Endothelial cell of umbilical vein (primary cell): ENCODE data around the gene PDYN. TPM values are rescaled to one million over a fixed set of nuclear protein-coding genes. Genes with fewer than 3 reads are reported as not detected.

Source experiments
- BruUV-seq: library from RNA; stranded (reverse); fragments of 400-500 nt; replicated peaks from 2 replicates; lab custom pipeline; 2021; lab: Mats Ljungman, UMichigan
- CTCF ChIA-PET: fragments of 300-600, 350-600 bp; sonication (Branson Sonifier 250); formaldehyde crosslinking; loops from one replicate; lab custom pipeline; 2021; ENCODE audit warnings: antibody characterized with exemption, inconsistent platforms; lab: Charles Lee
- POLR2A ChIA-PET: fragments of 300-600, 350-600 bp; sonication (Branson Sonifier 250); formaldehyde crosslinking; loops from one replicate; lab custom pipeline; 2021; ENCODE audit warnings: antibody characterized with exemption, inconsistent platforms; lab: Charles Lee
- DNase-seq: peaks from one replicate; pipeline ENCODE4 v3.0.0-alpha.2; 2011; ENCODE audit warnings: low read depth, low spot score
- FAIRE-seq: peaks from 2 replicates; lab custom pipeline; 2011; peaks lifted over from hg19 to GRCh38; lab: Jason Lieb, UNC
- H2AFZ ChIP-seq: 2 replicates; pipeline ENCODE4 v1.6.0; 2012; ENCODE audit warnings: low read depth, low read length, control low read depth, inconsistent platforms
- H3K27ac ChIP-seq: 2 replicates; pipeline ENCODE4 v1.5.1; 2011; ENCODE audit warnings: low read depth, mild to moderate bottlenecking, control low read depth, low read length, moderate library complexity; ENCODE audit not compliant: insufficient read depth
- H3K27me3 ChIP-seq, 2 experiments: 2 replicates each; pipeline versions ENCODE4 v1.6.0 to v1.6.1; 2011; ENCODE audit warnings: low read length in 2 of 2, mixed read lengths in 1 of 2; ENCODE audit not compliant: control insufficient read depth in 2 of 2, insufficient read depth in 2 of 2
- H3K36me3 ChIP-seq, 2 experiments: 2 replicates in 1 of 2; 3 replicates in 1 of 2; pipeline ENCODE4 v1.5.1; 2011; ENCODE audit warnings: low read length in 2 of 2, mild to moderate bottlenecking in 1 of 2, moderate library complexity in 1 of 2; ENCODE audit not compliant: control insufficient read depth in 2 of 2, insufficient read depth in 2 of 2; ENCODE audit errors: extremely low read depth in 1 of 2
- H3K4me1 ChIP-seq: 3 replicates; pipeline ENCODE4 v1.5.1; 2011; ENCODE audit warnings: mild to moderate bottlenecking, low read length; ENCODE audit not compliant: control insufficient read depth, insufficient read depth; ENCODE audit errors: extremely low read depth
- H3K4me2 ChIP-seq: 2 replicates; pipeline ENCODE4 v1.6.1; 2011; ENCODE audit warnings: low read length, control low read depth, mixed read lengths; ENCODE audit not compliant: insufficient read depth
- H3K4me3 ChIP-seq, 3 experiments: fragments of 200-600 bp in 1 of 3; sonication (generic), shearing (Covaris generic) in 1 of 3; replicated peaks in 1 of 3; 2 replicates each; pipeline ENCODE4 v1.5.1; 2011 to 2016; ENCODE audit warnings: control low read depth in 3 of 3, low read length in 3 of 3, mild to moderate bottlenecking in 2 of 3, inconsistent platforms in 1 of 3, low read depth in 1 of 3, moderate library complexity in 1 of 3; ENCODE audit not compliant: insufficient read depth in 1 of 3
- H3K79me2 ChIP-seq: 2 replicates; pipeline ENCODE4 v1.6.0; 2012; ENCODE audit warnings: low read length, inconsistent platforms; ENCODE audit not compliant: control insufficient read depth, insufficient read depth
- H3K9ac ChIP-seq: replicated peaks from 2 replicates; pipeline ENCODE3; 2011; ENCODE audit warnings: low read length, control low read depth; ENCODE audit not compliant: insufficient read depth; ENCODE audit errors: extremely low read depth
- H3K9me1 ChIP-seq: replicated peaks from 3 replicates; pipeline ENCODE4 v1.6.0; 2011; ENCODE audit warnings: mild to moderate bottlenecking, low read length; ENCODE audit not compliant: control insufficient read depth, insufficient read depth; ENCODE audit errors: extremely low read depth
- H3K9me3 ChIP-seq: replicated peaks from 2 replicates; pipeline ENCODE4 v1.5.1; 2012; ENCODE audit warnings: low read length, inconsistent platforms; ENCODE audit not compliant: control insufficient read depth, insufficient read depth
- H4K20me1 ChIP-seq: replicated peaks from 2 replicates; pipeline ENCODE3; 2011; ENCODE audit warnings: mild to moderate bottlenecking, low read length; ENCODE audit not compliant: control insufficient read depth, insufficient read depth; ENCODE audit errors: extremely low read depth
- EZH2 ChIP-seq: IDR thresholded peaks from 2 replicates; pipeline ENCODE4 v1.6.1; 2012; ENCODE audit warnings: borderline replicate concordance, low read depth, mild to moderate bottlenecking, moderate library complexity, low read length, inconsistent platforms; ENCODE audit not compliant: severe bottlenecking
- FOS ChIP-seq: IDR thresholded peaks from 2 replicates; pipeline ENCODE4 v1.6.1; 2011; ENCODE audit warnings: mild to moderate bottlenecking, low read length, moderate library complexity, borderline replicate concordance; ENCODE audit not compliant: insufficient read depth
- GATA2 ChIP-seq: IDR thresholded peaks from 2 replicates; pipeline ENCODE4 v1.7.0; 2011; ENCODE audit warnings: low read depth, mild to moderate bottlenecking, moderate library complexity, mixed read lengths, low read length; ENCODE audit not compliant: insufficient read length, insufficient read depth
- JUN ChIP-seq: IDR thresholded peaks from 2 replicates; pipeline ENCODE4 v1.6.1; 2011; ENCODE audit warnings: borderline replicate concordance, low read depth; ENCODE audit not compliant: insufficient read length, insufficient read depth
- MYC ChIP-seq: IDR thresholded peaks from one replicate; pipeline ENCODE4 v1.6.1; 2011; ENCODE audit warnings: mild to moderate bottlenecking, low read depth, low read length
- POLR2A ChIP-seq: IDR thresholded peaks from 2 replicates; pipeline ENCODE4 v1.6.1; 2012; ENCODE audit warnings: low read depth, mild to moderate bottlenecking, control low read depth, low read length
- POLR2AphosphoS5 ChIP-seq: IDR thresholded peaks from 2 replicates; pipeline ENCODE4 v1.6.1; 2012; ENCODE audit warnings: low read depth, mild to moderate bottlenecking, control low read depth, low read length, moderate library complexity; ENCODE audit not compliant: insufficient read depth
- dilution Hi-C: fragments of 300-500 bp; cut with MboI; formaldehyde crosslinking; loops from one replicate; pipeline ENCODE4 v1.15.0; 2019; ENCODE audit warnings: low sequenced_read_pairs; ENCODE audit not compliant: extremely low pct_ligation_motif_present
- intact Hi-C: fragments of 100-400 bp; cut with micrococcal nuclease; formaldehyde crosslinking; loops from one replicate; pipeline ENCODE4 v1.10.0; 2022
- polyA plus RNA-seq, 4 experiments: library from polyadenylated mRNA; depleted of rRNA in 3 of 4; stranded (reverse) in 3 of 4; unstranded in 1 of 4; fragments of >200 nt; gene quantifications; 2 replicates each; pipeline versions ENCODE4 v1.2.1 to v1.2.3, GENCODE V29; 2011 to 2012; ENCODE audit warnings: missing spikeins in 1 of 4
- total RNA-seq: library from RNA; stranded (reverse); gene quantifications from 2 replicates; pipeline ENCODE4 v1.2.3, GENCODE V29; 2021
- TF ChIP-seq, protein P1 (sequence below), 2 donors: IDR thresholded peaks; 1 replicate in 1 of 2; 2 replicates in 1 of 2; pipeline ENCODE4 v1.5.1; 2011; ENCODE audit warnings: low read length in 2 of 2, mild to moderate bottlenecking in 2 of 2, moderate library complexity in 2 of 2, control low read depth in 1 of 2, inconsistent platforms in 1 of 2, low read depth in 1 of 2; ENCODE audit not compliant: insufficient read depth in 1 of 2; ENCODE audit errors: extremely low read depth in 1 of 2
- TF ChIP-seq, protein P2 (sequence below): IDR thresholded peaks from 2 replicates; pipeline ENCODE4 v1.6.1; 2011; ENCODE audit not compliant: insufficient read depth, insufficient read length

PDYN gene
- total and polyA plus RNA-seq, 2 donors (not counting 3 experiments of a cell fraction or from before 2014, with no cell fraction given): not detected

DNA sequence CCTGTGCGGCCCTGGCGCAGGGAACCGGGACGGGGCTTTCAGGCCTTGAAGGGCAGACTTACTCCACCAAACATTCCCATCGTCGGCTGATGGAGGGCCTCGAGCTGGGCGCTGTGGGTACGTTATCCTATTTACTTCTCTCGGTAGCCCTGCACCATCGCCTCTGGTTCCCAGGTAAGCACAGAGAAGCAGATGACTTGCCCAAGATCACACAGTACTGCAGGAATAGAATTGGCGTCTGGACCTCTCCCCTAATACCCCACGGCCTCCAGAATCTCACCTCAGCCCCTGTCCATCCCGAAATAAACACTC, 46.4 kb downstream of the PDYN start:
- Histone ChIP-seq H3K79me2 (no peaks in the 10 kb centered on the region), H4K20me1 (no peaks in the 10 kb centered on the region), H3K27me3 (peaks cover 17 to 26% of the 10 kb centered on the region in 2 experiments), H3K27ac (no peak overlapping the region), H3K9me1 (no peaks in the 10 kb centered on the region), H3K9ac (no peak overlapping the region), H3K4me3 (no peak overlapping the region), H3K4me1 (no peaks in the 10 kb centered on the region), H3K36me3 (no peaks in the 10 kb centered on the region), H3K4me2 (no peak overlapping the region), H2AFZ (no peak overlapping the region), H3K9me3 (no peaks in the 10 kb centered on the region)
- TF ChIP-seq, protein P1, sequence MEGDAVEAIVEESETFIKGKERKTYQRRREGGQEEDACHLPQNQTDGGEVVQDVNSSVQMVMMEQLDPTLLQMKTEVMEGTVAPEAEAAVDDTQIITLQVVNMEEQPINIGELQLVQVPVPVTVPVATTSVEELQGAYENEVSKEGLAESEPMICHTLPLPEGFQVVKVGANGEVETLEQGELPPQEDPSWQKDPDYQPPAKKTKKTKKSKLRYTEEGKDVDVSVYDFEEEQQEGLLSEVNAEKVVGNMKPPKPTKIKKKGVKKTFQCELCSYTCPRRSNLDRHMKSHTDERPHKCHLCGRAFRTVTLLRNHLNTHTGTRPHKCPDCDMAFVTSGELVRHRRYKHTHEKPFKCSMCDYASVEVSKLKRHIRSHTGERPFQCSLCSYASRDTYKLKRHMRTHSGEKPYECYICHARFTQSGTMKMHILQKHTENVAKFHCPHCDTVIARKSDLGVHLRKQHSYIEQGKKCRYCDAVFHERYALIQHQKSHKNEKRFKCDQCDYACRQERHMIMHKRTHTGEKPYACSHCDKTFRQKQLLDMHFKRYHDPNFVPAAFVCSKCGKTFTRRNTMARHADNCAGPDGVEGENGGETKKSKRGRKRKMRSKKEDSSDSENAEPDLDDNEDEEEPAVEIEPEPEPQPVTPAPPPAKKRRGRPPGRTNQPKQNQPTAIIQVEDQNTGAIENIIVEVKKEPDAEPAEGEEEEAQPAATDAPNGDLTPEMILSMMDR (IDR thresholded peaks at IDR 0.05; ENCODE audit: extremely low read depth in 1 of 2, insufficient read depth in 1 of 2, low read depth in 1 of 2, low read length in 2 of 2): no peak
- TF ChIP-seq POLR2AphosphoS5 (no peak), GATA2 (no peak), EZH2 (no peak), JUN (no peak), POLR2A (no peak), FOS (no peak), MYC (no peak)
- TF ChIP-seq, protein P2, sequence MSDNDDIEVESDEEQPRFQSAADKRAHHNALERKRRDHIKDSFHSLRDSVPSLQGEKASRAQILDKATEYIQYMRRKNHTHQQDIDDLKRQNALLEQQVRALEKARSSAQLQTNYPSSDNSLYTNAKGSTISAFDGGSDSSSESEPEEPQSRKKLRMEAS: no peak
- POLR2A ChIA-PET: no interaction called here
- BruUV-seq: no TSS peak
- no peak for DNase-seq
- no peak for FAIRE-seq
- intact Hi-C loops: no loop called here
- dilution Hi-C loops: no loop called here
- CTCF ChIA-PET: interaction anchor here (0.7 kb wide), 1 partner anchor 225 kb away, joined by 3 read pairs; no protein-coding TSS in a partner anchor
